MM.1S (cell line): ENCODE measurements around the gene FBXO42.
"Not testable (repeated sequence)": the region's sequence is repeated elsewhere in the genome, so short reads cannot be mapped to it uniquely, and the experiment has no call there.

ENCODE experiments used
- DNase-seq: peaks from one replicate; pipeline ENCODE4 v3.0.0-alpha.2; 2015
- H2AFZ ChIP-seq: fragments of 300-600 bp; sonication (generic); 2 replicates; pipeline ENCODE4 v1.6.0; 2016; ENCODE audit warnings: antibody characterized with exemption, low read length
- H3F3A ChIP-seq: fragments of 300-600 bp; sonication (generic); 2 replicates; pipeline ENCODE4 v1.6.1; 2016; ENCODE audit warnings: mild to moderate bottlenecking, antibody characterized with exemption, low read length, moderate library complexity, mixed read lengths; ENCODE audit not compliant: insufficient read depth
- H3K27ac ChIP-seq: fragments of 300-600 bp; sonication (generic); 2 replicates; pipeline ENCODE4 v1.5.1; 2016; ENCODE audit warnings: mild to moderate bottlenecking, low read length
- H3K27me3 ChIP-seq: fragments of 300-600 bp; sonication (generic); replicated peaks from 2 replicates; pipeline ENCODE4 v1.6.0; 2016; ENCODE audit warnings: low read length; ENCODE audit not compliant: insufficient read depth
- H3K36me3 ChIP-seq: fragments of 300-600 bp; sonication (generic); replicated peaks from 2 replicates; pipeline ENCODE4 v1.6.1; 2016; ENCODE audit warnings: mild to moderate bottlenecking, low read length, mixed read lengths; ENCODE audit not compliant: insufficient read depth
- H3K4me1 ChIP-seq: fragments of 300-600 bp; sonication (generic); 2 replicates; pipeline ENCODE4 v1.6.1; 2016; ENCODE audit warnings: low read length, mixed read lengths
- H3K4me2 ChIP-seq: fragments of 300-600 bp; sonication (generic); 2 replicates; pipeline ENCODE4 v1.6.0; 2016; ENCODE audit warnings: low read depth, low read length
- H3K4me3 ChIP-seq: fragments of 300-600 bp; sonication (generic); 2 replicates; pipeline ENCODE4 v1.5.1; 2016; ENCODE audit warnings: low read length, mixed read lengths
- H3K79me2 ChIP-seq: fragments of 300-600 bp; sonication (generic); 2 replicates; pipeline ENCODE4 v1.6.1; 2016; ENCODE audit warnings: mixed run types, low read length, mixed read lengths
- H3K9ac ChIP-seq: fragments of 300-600 bp; sonication (generic); 2 replicates; pipeline ENCODE4 v1.6.1; 2016; ENCODE audit warnings: low read length, mixed read lengths
- H3K9me2 ChIP-seq: fragments of 300-600 bp; sonication (generic); replicated peaks from 2 replicates; pipeline ENCODE4 v1.6.1; 2016; ENCODE audit warnings: mild to moderate bottlenecking, low read length, mixed read lengths; ENCODE audit not compliant: insufficient read depth
- H3K9me3 ChIP-seq: fragments of 300-600 bp; sonication (generic); replicated peaks from 2 replicates; pipeline ENCODE4 v1.6.1; 2016; ENCODE audit warnings: mild to moderate bottlenecking, low read length, mixed read lengths; ENCODE audit not compliant: insufficient read depth
- H4K20me1 ChIP-seq: fragments of 300-600 bp; sonication (generic); 2 replicates; pipeline ENCODE4 v1.6.1; 2016; ENCODE audit warnings: mild to moderate bottlenecking, low read length, moderate library complexity, mixed read lengths; ENCODE audit not compliant: insufficient read depth
- CTCF ChIP-seq: fragments of 300-600 bp; sonication (generic); IDR thresholded peaks from 2 replicates; pipeline ENCODE4 v1.5.1; 2016; ENCODE audit warnings: antibody characterized with exemption, low read length, mixed read lengths
- EZH2 ChIP-seq: fragments of 300-600 bp; sonication (generic); optimal IDR thresholded peaks from 2 replicates; pipeline ENCODE3; 2017; ENCODE audit warnings: low read depth, mild to moderate bottlenecking, antibody characterized with exemption, low read length, mixed read lengths
- EZH2phosphoT487 ChIP-seq: fragments of 300-600 bp; sonication (generic); IDR thresholded peaks from 2 replicates; pipeline ENCODE4 v1.6.1; 2018; ENCODE audit warnings: antibody characterized with exemption, low read length

FBXO42 gene

GRCh38 chr1:16367258-16367967 is 15.1 kb upstream of the FBXO42 start:
- peak overlapping the region; percentile 66; the same call in 1 of the 2 replicates for H2AFZ ChIP-seq
- peak; percentile 92 for DNase-seq

GRCh38 chr1:16366722-16367257 is 14.5 kb upstream of the FBXO42 start, which contains the start of gene SZRD1:
SZRD1 (plus strand) TSS chr1:16367242; CDS start chr1:16367258, 16 bp downstream.
- Histone ChIP-seq H4K20me1 (peaks cover 15% of the 10 kb centered on the region; the same call in 1 of the 2 replicates), H3K4me3 (peak within 1 kb of the TSS; percentile 96), H3K27me3 (no peaks in the 10 kb centered on the region), H3K9ac (peak within 1 kb of the TSS; percentile 94), H3K9me3 (no peaks in the 10 kb centered on the region), H3K9me2 (no peaks in the 10 kb centered on the region), H2AFZ (peak within 1 kb of the TSS; percentile 66), H3F3A (peaks cover 12% of the 10 kb centered on the region), H3K79me2 (peaks cover 44% of the 10 kb centered on the region), H3K36me3 (no peaks in the 10 kb centered on the region), H3K4me1 (peaks cover 6% of the 10 kb centered on the region; the same call in 1 of the 2 replicates), H3K4me2 (peak within 1 kb of the TSS; percentile 85), H3K27ac (peak within 1 kb of the TSS; percentile 97)
- TF ChIP-seq EZH2phosphoT487 (no peak), CTCF (no peak), EZH2 (no peak)
- DNase-seq = peak; percentile 99

More at GRCh38 chr1:16367258-16367967, 15.1 kb upstream of the FBXO42 start:
- Histone ChIP-seq H3K4me2 (peak overlapping the region; percentile 85), H3K4me3 (peak overlapping the region; percentile 96), H3K27ac (peak overlapping the region; percentile 97), H3K9me2 (no peaks in the 10 kb centered on the region), H3K9ac (peak overlapping the region; percentile 94), H3K27me3 (no peaks in the 10 kb centered on the region), H3K36me3 (no peaks in the 10 kb centered on the region), H3K79me2 (peaks cover 50% of the 10 kb centered on the region), H4K20me1 (peaks cover 21% of the 10 kb centered on the region), H3K9me3 (no peaks in the 10 kb centered on the region), H3K4me1 (peaks cover 6% of the 10 kb centered on the region; the same call in 1 of the 2 replicates), H3F3A (peaks cover 12% of the 10 kb centered on the region)
- TF ChIP-seq CTCF = no peak
- TF ChIP-seq EZH2 = no peak
- no peak for TF ChIP-seq EZH2phosphoT487

GRCh38 chr1:16365146-16365498 is 12.8 kb upstream of the FBXO42 start:
- H3K27me3 ChIP-seq, H3K9me2 ChIP-seq, H3K4me2 ChIP-seq, H4K20me1 ChIP-seq, H2AFZ ChIP-seq, H3K4me3 ChIP-seq, H3K27ac ChIP-seq, H3K9ac ChIP-seq, H3K4me1 ChIP-seq, H3K9me3 ChIP-seq, DNase-seq, H3K36me3 ChIP-seq: not testable (repeated sequence)
- Histone ChIP-seq H3K79me2 (peaks cover 27% of the 10 kb centered on the region), H3F3A (peaks cover 12% of the 10 kb centered on the region)

- Histone ChIP-seq H3K79me2 (peaks cover 4% of the 10 kb centered on the region), H3K36me3 (no peaks in the 10 kb centered on the region), H4K20me1 (no peaks in the 10 kb centered on the region), H3K9me3 (no peaks in the 10 kb centered on the region), H3K4me1 (peaks cover 6% of the 10 kb centered on the region; the same call in 1 of the 2 replicates), H3K4me3 (no peak overlapping the region), H3K4me2 (no peak overlapping the region), H2AFZ (no peak overlapping the region), H3K27ac (no peak overlapping the region), H3K27me3 (no peaks in the 10 kb centered on the region), H3K9ac (no peak overlapping the region), H3F3A (no peaks in the 10 kb centered on the region), H3K9me2 (no peaks in the 10 kb centered on the region)
- no peak for DNase-seq
- TF ChIP-seq EZH2 (no peak), CTCF (no peak), EZH2phosphoT487 (no peak)
Observed at GRCh38 chr1:16356867-16357266, 4.6 kb upstream of the FBXO42 start.
